Activated CD4-positive, alpha-beta T cell treated with anti-CD3 and anti-CD28 coated beads for 36 hours (primary cell): ENCODE data around the gene R3HDM2. TPM values are rescaled to one million over a fixed set of nuclear protein-coding genes. Genes with fewer than 3 reads are reported as not detected.

Source experiments
- ATAC-seq: fragments of 200-7000 bp; cut with Tn5 transposase; one replicate; pipeline ENCODE4 v1.10.0; 2021; ENCODE audit warnings: mild to moderate bottlenecking, moderate library complexity
- CTCF ChIA-PET: fragments of 350-600 bp; sonication (Branson Sonifier 250); formaldehyde crosslinking; loops from one replicate; lab custom pipeline; 2021; ENCODE audit warnings: antibody characterized with exemption; lab: Charles Lee
- POLR2A ChIA-PET: fragments of 350-600 bp; sonication (Branson Sonifier 250); formaldehyde crosslinking; loops from one replicate; lab custom pipeline; 2021; ENCODE audit warnings: antibody characterized with exemption, inconsistent platforms; lab: Charles Lee
- DNase-seq: peaks from one replicate; pipeline ENCODE4 v3.0.0-alpha.2; 2020
- H3K27ac Mint-ChIP-seq: one replicate; pipeline ENCODE4 v1.8.0; 2021; ENCODE audit warnings: mixed read lengths
- H3K27me3 Mint-ChIP-seq: one replicate; pipeline ENCODE4 v1.8.0; 2021; ENCODE audit warnings: mixed read lengths
- H3K36me3 Mint-ChIP-seq: one replicate; pipeline ENCODE4 v1.8.0; 2021; ENCODE audit warnings: low read depth, mixed read lengths
- H3K4me1 Mint-ChIP-seq: one replicate; pipeline ENCODE4 v1.8.0; 2021; ENCODE audit warnings: mixed read lengths
- H3K4me3 Mint-ChIP-seq: one replicate; pipeline ENCODE4 v1.8.0; 2021; ENCODE audit warnings: mild to moderate bottlenecking, moderate library complexity, mixed read lengths
- H3K9me3 Mint-ChIP-seq: one replicate; pipeline ENCODE4 v1.8.0; 2021; ENCODE audit warnings: low read depth, mixed read lengths
- intact Hi-C, 2 experiments: fragments of 100-400 bp; cut with DNase I in 1 of 2; cut with micrococcal nuclease in 1 of 2; formaldehyde crosslinking; loops; one replicate each; pipeline versions ENCODE4 v1.14.2 to v1.15.1; 2022 to 2024; cut with DNase I, micrococcal nuclease
- total RNA-seq, 2 experiments: library from RNA; stranded (reverse); gene quantifications; one replicate each; pipeline ENCODE4 v1.2.3, GENCODE V29; 2021

Gene R3HDM2
- total RNA-seq, 2 experiments from 2014 or later: 45.9 to 52.5 TPM

DNA sequence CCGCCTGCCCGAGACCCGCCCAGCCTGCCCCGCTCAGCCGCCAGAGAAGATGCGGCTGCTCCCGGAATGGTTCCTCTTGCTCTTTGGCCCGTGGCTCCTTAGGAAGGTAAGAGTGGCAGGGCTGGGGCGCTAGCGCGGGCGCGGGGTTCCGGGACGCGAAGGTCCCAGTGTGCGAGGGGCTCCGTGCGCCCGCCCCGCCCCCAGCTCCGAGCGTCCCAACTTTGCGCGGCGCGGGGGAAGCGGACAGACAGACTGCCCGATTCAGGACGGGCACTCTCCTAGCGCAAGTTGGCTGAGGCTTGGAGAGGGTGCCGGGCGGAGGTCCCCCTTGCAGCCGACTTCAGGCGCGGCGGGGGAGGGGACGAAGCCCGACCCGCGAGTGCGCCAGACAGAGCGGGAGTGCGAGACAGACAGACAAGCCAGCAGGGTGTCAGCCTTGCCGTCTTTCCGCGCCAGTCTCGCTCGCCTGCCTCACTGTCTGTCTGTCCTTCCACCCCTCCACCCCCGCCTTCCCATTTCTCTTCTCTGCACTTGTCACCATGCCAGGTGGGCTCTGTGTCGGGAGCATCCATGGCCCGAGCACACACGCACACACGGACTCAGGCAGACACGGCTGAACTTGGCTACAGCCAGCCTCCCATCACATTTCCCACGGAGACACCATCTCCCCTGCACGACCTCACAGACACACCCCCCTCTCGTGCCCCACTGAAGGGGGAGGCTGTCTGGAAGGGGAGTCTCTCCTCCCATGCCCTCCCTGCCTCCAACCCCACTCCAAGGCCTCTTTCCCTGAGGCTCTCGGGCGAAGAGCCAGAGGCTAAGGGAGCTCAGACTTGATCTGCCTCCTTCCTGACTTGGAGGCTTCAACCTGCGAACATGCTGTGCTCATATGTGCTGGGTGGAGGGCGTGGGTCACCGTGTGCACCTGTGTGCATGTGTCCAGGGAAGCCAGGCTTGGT lies 213.6 kb downstream of the R3HDM2 start:
- Mint-ChIP-seq H3K9me3 (no peaks in the 10 kb centered on the region), H3K36me3 (no peaks in the 10 kb centered on the region), H3K27ac (no peak overlapping the region), H3K4me1 (peaks cover 36% of the 10 kb centered on the region), H3K4me3 (peak overlapping the region; percentile 55), H3K27me3 (peaks cover 70% of the 10 kb centered on the region)
- DNase-seq (peak; percentile 47), ATAC-seq (no peak)
- POLR2A ChIA-PET: no interaction called here
- CTCF ChIA-PET: interaction anchor here (0.6 to 2.2 kb wide), 6 partner anchors 11 to 547 kb away, joined by 3 to 16 read pairs (median 7); partner anchors contain the start of gene SHMT2
- intact Hi-C loops: loop anchor here in 1 of 2 experiments (5.0 kb wide), 1 partner anchor 415 kb away; the partner anchor contains the start of gene B4GALNT1

GRCh38 chr12:57216014-57216911 lies 214.6 kb downstream of the R3HDM2 start, which contains the start of gene NXPH4:
Gene NXPH4 (plus strand): TSS chr12:57216794. CDS start chr12:57216970, 176 bp downstream.
- Mint-ChIP-seq H3K36me3 (no peaks in the 10 kb centered on the region), H3K4me3 (peak within 1 kb of the TSS; percentile 55), H3K4me1 (peaks cover 33% of the 10 kb centered on the region), H3K9me3 (no peaks in the 10 kb centered on the region), H3K27ac (no peak within 1 kb of the TSS), H3K27me3 (peaks cover 63% of the 10 kb centered on the region)
- ChIA-PET CTCF (interaction anchor here (1.5 to 4.2 kb wide), 4 partner anchors 11 to 26 kb away, joined by 11 to 167 read pairs (median 62); partner anchors contain the start of gene SHMT2), POLR2A (no interaction called here)
- ATAC-seq (peak; percentile 11), DNase-seq (peak; percentile 73)
- intact Hi-C loops: loop anchor here in 1 of 2 experiments (5.0 kb wide), 1 partner anchor 416 kb away; the partner anchor contains the start of gene B4GALNT1

GRCh38 chr12:57215668-57216013 lies 215.2 kb downstream of the R3HDM2 start:
- Mint-ChIP-seq H3K4me3 (peak overlapping the region; percentile 7), H3K27me3 (peaks cover 57% of the 10 kb centered on the region), H3K36me3 (no peaks in the 10 kb centered on the region), H3K27ac (no peak overlapping the region), H3K9me3 (no peaks in the 10 kb centered on the region), H3K4me1 (peaks cover 29% of the 10 kb centered on the region)
- ChIA-PET CTCF (interaction anchor here (4.1 to 4.2 kb wide), 2 partner anchors 11 to 25 kb away, joined by 108 to 167 read pairs; partner anchors contain the start of gene SHMT2), POLR2A (no interaction called here)
- intact Hi-C loops: loop anchor here in 1 of 2 experiments (2.0 to 5.0 kb wide), 3 partner anchors 13 to 417 kb away; partner anchors contain the start of genes B4GALNT1 and SHMT2
- peak; percentile 65 for DNase-seq
- ATAC-seq: peak; percentile 34

DNA sequence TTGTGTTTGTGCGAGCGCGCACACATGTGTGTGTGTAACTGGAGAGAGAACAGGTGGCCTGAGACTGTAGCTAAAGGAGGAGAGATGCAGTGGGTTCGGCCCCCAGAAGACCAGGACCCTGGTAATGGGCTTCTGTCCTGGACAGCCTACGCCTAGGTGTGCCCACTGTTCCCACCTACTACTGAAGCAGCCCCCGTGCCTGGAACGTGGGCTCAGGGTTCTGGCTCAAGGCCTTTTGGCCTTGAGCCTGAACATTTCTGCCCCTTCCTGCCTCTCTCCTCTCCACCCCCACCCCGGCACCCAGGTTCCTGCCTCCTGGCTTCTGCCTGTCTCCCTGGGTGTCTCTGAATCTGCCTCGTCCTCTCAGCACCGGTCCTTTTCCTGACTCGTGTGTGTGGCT lies 215.8 kb downstream of the R3HDM2 start:
- DNase-seq (no peak), ATAC-seq (no peak)
- Mint-ChIP-seq H3K36me3 (no peaks in the 10 kb centered on the region), H3K27ac (no peak overlapping the region), H3K4me1 (peaks cover 28% of the 10 kb centered on the region), H3K9me3 (no peaks in the 10 kb centered on the region), H3K4me3 (no peak overlapping the region), H3K27me3 (peaks cover 54% of the 10 kb centered on the region)
- POLR2A ChIA-PET: no interaction called here
- intact Hi-C loops: loop anchor here in 1 of 2 experiments (2.0 to 5.0 kb wide), 3 partner anchors 14 to 417 kb away; partner anchors contain the start of genes B4GALNT1 and SHMT2
- CTCF ChIA-PET: interaction anchor here (1.7 to 4.2 kb wide), 4 partner anchors 12 to 237 kb away, joined by 7 to 167 read pairs (median 62); partner anchors contain the start of gene SHMT2

- Mint-ChIP-seq H3K4me1 (peaks cover 25% of the 10 kb centered on the region), H3K4me3 (no peak overlapping the region), H3K9me3 (no peaks in the 10 kb centered on the region), H3K27me3 (peaks cover 49% of the 10 kb centered on the region), H3K27ac (no peak overlapping the region), H3K36me3 (no peaks in the 10 kb centered on the region)
- DNase-seq (peak; percentile 85), ATAC-seq (peak; percentile 65)
- intact Hi-C loops: loop anchor here (1.0 to 2.0 kb wide), 4 partner anchors 14 to 248 kb away; partner anchors contain the start of gene SHMT2 (in 1 of the 2)
- ChIA-PET CTCF (interaction anchor here (0.6 to 4.2 kb wide), 14 partner anchors 12 to 465 kb away, joined by 3 to 167 read pairs (median 4); partner anchors contain the start of gene SHMT2), POLR2A (no interaction called here)
These were observed 216.5 kb downstream of the R3HDM2 start for GRCh38 chr12:57214398-57214781.

GRCh38 chr12:57213763-57214397 lies 217.0 kb downstream of the R3HDM2 start:
- no peak for ATAC-seq
- Mint-ChIP-seq H3K4me3 (no peak overlapping the region), H3K36me3 (no peaks in the 10 kb centered on the region), H3K27ac (no peak overlapping the region), H3K9me3 (no peaks in the 10 kb centered on the region), H3K27me3 (peaks cover 45% of the 10 kb centered on the region), H3K4me1 (peaks cover 25% of the 10 kb centered on the region)
- no peak for DNase-seq
- ChIA-PET CTCF (interaction anchor here (0.6 to 4.2 kb wide), 24 partner anchors 13 to 854 kb away, joined by 3 to 167 read pairs (median 4); partner anchors contain the start of genes SHMT2 and STAT2), POLR2A (interaction anchor here (0.6 to 0.7 kb wide), 2 partner anchors 10 to 245 kb away, joined by 3 to 5 read pairs; no protein-coding TSS in a partner anchor)
- intact Hi-C loops: loop anchor here (1.0 to 2.0 kb wide), 5 partner anchors 15 to 249 kb away; partner anchors contain the start of gene SHMT2 (in 1 of the 2)

- H3K27me3 Mint-ChIP-seq: peaks cover 38% of the 10 kb centered on the region
- DNase-seq (peak; percentile 92), ATAC-seq (peak; percentile 69)
- H3K4me1 Mint-ChIP-seq: peaks cover 25% of the 10 kb centered on the region
- H3K9me3 Mint-ChIP-seq: no peaks in the 10 kb centered on the region
- CTCF ChIA-PET: interaction anchor here (0.5 to 4.2 kb wide), 30 partner anchors 14 to 853 kb away, joined by 3 to 167 read pairs (median 4); partner anchors contain the start of genes SHMT2 and STAT2
- intact Hi-C loops: loop anchor here (1.0 to 2.0 kb wide), 2 partner anchors 26 to 240 kb away; no protein-coding TSS in a partner anchor
- POLR2A ChIA-PET: interaction anchor here (0.5 to 0.7 kb wide), 4 partner anchors 10 to 246 kb away, joined by 3 to 5 read pairs (median 4); partner anchors contain the start of gene SHMT2
- H3K27ac Mint-ChIP-seq: no peak overlapping the region
- H3K36me3 Mint-ChIP-seq: no peaks in the 10 kb centered on the region
- H3K4me3 Mint-ChIP-seq: no peak overlapping the region
These were observed 217.7 kb downstream of the R3HDM2 start for GRCh38 chr12:57213058-57213715.

DNA sequence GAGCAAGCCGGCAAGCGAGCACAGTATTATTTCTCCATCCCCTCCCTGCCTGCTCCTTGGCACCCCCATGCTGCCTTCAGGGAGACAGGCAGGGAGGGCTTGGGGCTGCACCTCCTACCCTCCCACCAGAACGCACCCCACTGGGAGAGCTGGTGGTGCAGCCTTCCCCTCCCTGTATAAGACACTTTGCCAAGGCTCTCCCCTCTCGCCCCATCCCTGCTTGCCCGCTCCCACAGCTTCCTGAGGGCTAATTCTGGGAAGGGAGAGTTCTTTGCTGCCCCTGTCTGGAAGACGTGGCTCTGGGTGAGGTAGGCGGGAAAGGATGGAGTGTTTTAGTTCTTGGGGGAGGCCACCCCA lies 218.2 kb downstream of the R3HDM2 start:
- peaks cover 35% of the 10 kb centered on the region for H3K27me3 Mint-ChIP-seq
- no peak for ATAC-seq
- peaks cover 25% of the 10 kb centered on the region for H3K4me1 Mint-ChIP-seq
- ChIA-PET POLR2A (interaction anchor here (0.5 to 0.7 kb wide), 2 partner anchors 17 to 89 kb away, joined by 3 to 4 read pairs; partner anchors contain the start of gene SHMT2), CTCF (interaction anchor here (0.5 to 4.2 kb wide), 21 partner anchors 13 to 264 kb away, joined by 3 to 167 read pairs (median 3); partner anchors contain the start of gene SHMT2)
- no peak overlapping the region for H3K4me3 Mint-ChIP-seq
- DNase-seq: no peak
- no peak overlapping the region for H3K27ac Mint-ChIP-seq
- H3K9me3 Mint-ChIP-seq: no peaks in the 10 kb centered on the region
- intact Hi-C loops: loop anchor here (1.0 to 2.0 kb wide), 2 partner anchors 27 to 240 kb away; no protein-coding TSS in a partner anchor
- no peaks in the 10 kb centered on the region for H3K36me3 Mint-ChIP-seq
